ENCODE results near the gene ATP6V0E1.

- no peak for TF ChIP-seq CTCF (IDR thresholded peaks at IDR 0.05)
- TF ChIP-seq POLR2AphosphoS5 (IDR thresholded peaks at IDR 0.05; ENCODE audit: low read depth, low read length), result no peak
- no peak for TF ChIP-seq TCF7L2 (IDR thresholded peaks at IDR 0.05; ENCODE audit: low read depth, low read length)
Observed at GRCh38 chr5:173003360-173003759, 19.8 kb downstream of the ATP6V0E1 start.
